HL-60 (cell line): ENCODE measurements around the gene KCNAB3.

ENCODE experiments used
- CTCF ChIP-seq: IDR thresholded peaks from one replicate; pipeline ENCODE4 v1.5.1; 2011; ENCODE audit warnings: low read length, control low read depth, inconsistent platforms; ENCODE audit not compliant: insufficient read depth
- SPI1 ChIP-seq: IDR thresholded peaks from 2 replicates; pipeline ENCODE4 v1.6.1; 2012; ENCODE audit warnings: low read depth, mild to moderate bottlenecking, borderline replicate concordance

- no peak for TF ChIP-seq SPI1
- TF ChIP-seq CTCF: no peak
Observed at GRCh38 chr17:7929158-7930023, at the start of gene KCNAB3.
